H1 (cell line): Measurements from ENCODE around the gene SBF2. TPM values are rescaled to one million over a fixed set of nuclear protein-coding genes. Genes with fewer than 3 reads are reported as not detected.
"Not testable (repeated sequence)": the region's sequence is repeated elsewhere in the genome, so short reads cannot be mapped to it uniquely, and the experiment has no call there.

Experiments used
- CTCF ChIA-PET: fragments of 300-600 bp; sonication (Branson Sonifier 250); formaldehyde crosslinking; loops from one replicate; lab custom pipeline; 2021; ENCODE audit not compliant: partially characterized antibody; lab: Charles Lee
- POLR2A ChIA-PET: fragments of 300-600 bp; sonication (Branson Sonifier 250); formaldehyde crosslinking; loops from one replicate; lab custom pipeline; 2021; ENCODE audit warnings: inconsistent platforms; ENCODE audit not compliant: partially characterized antibody; lab: Charles Lee
- DNase-seq, 2 experiments: peaks; one replicate each; pipeline versions ENCODE4 v3.0.0 to v3.0.0-alpha.2; 2010 to 2022; ENCODE audit warnings: low spot score in 2 of 2, low read depth in 1 of 2, mixed read lengths in 1 of 2
- FAIRE-seq: peaks from 2 replicates; lab custom pipeline; 2011; peaks lifted over from hg19 to GRCh38; lab: Jason Lieb, UNC
- H2AFZ ChIP-seq: 2 replicates; pipeline ENCODE4 v1.8.1; 2012; ENCODE audit warnings: low read length, inconsistent platforms
- H2AK5ac ChIP-seq: 2 replicates; pipeline ENCODE4 v1.6.1; 2013; ENCODE audit warnings: low read depth, low read length
- H2BK120ac ChIP-seq: replicated peaks from 2 replicates; pipeline ENCODE3; 2013; ENCODE audit warnings: low read depth, low read length, inconsistent platforms
- H2BK12ac ChIP-seq: 2 replicates; pipeline ENCODE4 v1.6.1; 2013; ENCODE audit warnings: low read depth, low read length
- H2BK15ac ChIP-seq: 2 replicates; pipeline ENCODE4 v1.6.1; 2013; ENCODE audit warnings: low read length
- H2BK20ac ChIP-seq: 2 replicates; pipeline ENCODE4 v1.6.1; 2013; ENCODE audit warnings: low read length
- H2BK5ac ChIP-seq: 2 replicates; pipeline ENCODE4 v1.6.1; 2013; ENCODE audit warnings: low read depth, low read length
- H3K14ac ChIP-seq: 2 replicates; pipeline ENCODE4 v1.6.1; 2013; ENCODE audit warnings: inconsistent platforms; ENCODE audit not compliant: insufficient read length
- H3K18ac ChIP-seq: 2 replicates; pipeline ENCODE4 v1.6.1; 2013; ENCODE audit warnings: low read length; ENCODE audit errors: extremely low read depth
- H3K23ac ChIP-seq: 2 replicates; pipeline ENCODE4 v1.6.1; 2013; ENCODE audit warnings: inconsistent platforms; ENCODE audit not compliant: insufficient read length
- H3K23me2 ChIP-seq: 2 replicates; pipeline ENCODE4 v1.6.1; 2013; ENCODE audit warnings: low read depth, low read length
- H3K27ac ChIP-seq: 2 replicates; pipeline ENCODE4 v1.6.1; 2011; ENCODE audit warnings: low read depth, low read length, inconsistent platforms
- H3K27me3 ChIP-seq, 4 experiments: replicated peaks in 1 of 4; 1 replicate in 1 of 4; 2 replicates in 3 of 4; pipeline versions ENCODE4 v1.6.1 to v1.8.1; 2011 to 2013; ENCODE audit warnings: low read length in 3 of 4, mild to moderate bottlenecking in 3 of 4, inconsistent platforms in 2 of 4, mixed read lengths in 2 of 4, moderate library complexity in 1 of 4; ENCODE audit not compliant: control insufficient read depth in 3 of 4, insufficient read depth in 3 of 4; ENCODE audit errors: extremely low read depth in 1 of 4
- H3K36me3 ChIP-seq, 4 experiments: 2 replicates each; pipeline versions ENCODE4 v1.6.1 to v1.8.1; 2011 to 2013; ENCODE audit warnings: mild to moderate bottlenecking in 4 of 4, low read length in 3 of 4, moderate library complexity in 2 of 4, control low read depth in 1 of 4, inconsistent platforms in 1 of 4; ENCODE audit not compliant: insufficient read depth in 4 of 4, control insufficient read depth in 2 of 4
- H3K4ac ChIP-seq: replicated peaks from 2 replicates; pipeline ENCODE3; 2013; ENCODE audit warnings: low read length, low read depth, mixed read lengths, inconsistent platforms; ENCODE audit not compliant: insufficient read length
- H3K4me1 ChIP-seq, 4 experiments: replicated peaks in 1 of 4; 1 replicate in 1 of 4; 2 replicates in 3 of 4; pipeline versions ENCODE4 v1.6.1 to v1.8.1; 2011 to 2013; ENCODE audit warnings: low read length in 3 of 4, inconsistent platforms in 2 of 4, mixed read lengths in 1 of 4; ENCODE audit not compliant: insufficient read depth in 4 of 4, control insufficient read depth in 3 of 4
- H3K4me2 ChIP-seq, 2 experiments: 2 replicates each; pipeline versions ENCODE4 v1.6.1 to v1.8.1; 2011 to 2013; ENCODE audit warnings: low read depth in 2 of 2, low read length in 2 of 2, control low read depth in 1 of 2, inconsistent platforms in 1 of 2, mild to moderate bottlenecking in 1 of 2; ENCODE audit not compliant: insufficient read depth in 1 of 2
- H3K4me3 ChIP-seq, 4 experiments: fragments of 200-600, 300-600 bp in 1 of 4; sonication (generic), shearing (Covaris generic), sonication (Bioruptor Twin) in 1 of 4; 2 replicates each; pipeline versions ENCODE4 v1.5.1 to v1.8.1; 2011 to 2016; ENCODE audit warnings: low read length in 4 of 4, low read depth in 3 of 4, control low read depth in 2 of 4, inconsistent platforms in 2 of 4, mild to moderate bottlenecking in 2 of 4, mixed read lengths in 1 of 4, moderate library complexity in 1 of 4; ENCODE audit not compliant: insufficient read depth in 2 of 4; ENCODE audit errors: extremely low read depth in 1 of 4
- H3K56ac ChIP-seq: replicated peaks from 2 replicates; pipeline ENCODE3; 2013; ENCODE audit warnings: low read depth, mild to moderate bottlenecking, mixed read lengths, low read length, inconsistent platforms; ENCODE audit not compliant: insufficient read length
- H3K79me1 ChIP-seq: 2 replicates; pipeline ENCODE4 v1.6.1; 2013; ENCODE audit warnings: low read depth, low read length, control low read depth
- H3K79me2 ChIP-seq, 2 experiments: 2 replicates each; pipeline versions ENCODE4 v1.6.1 to v1.8.1; 2012 to 2013; ENCODE audit warnings: low read length in 2 of 2, mild to moderate bottlenecking in 2 of 2, inconsistent platforms in 1 of 2; ENCODE audit not compliant: insufficient read depth in 2 of 2, control insufficient read depth in 1 of 2
- H3K9ac ChIP-seq, 4 experiments: replicated peaks in 1 of 4; 1 replicate in 1 of 4; 2 replicates in 3 of 4; pipeline versions ENCODE4 v1.6.1 to v1.8.1; 2011 to 2013; ENCODE audit warnings: low read depth in 3 of 4, low read length in 3 of 4, control low read depth in 2 of 4, mild to moderate bottlenecking in 2 of 4, moderate library complexity in 2 of 4, inconsistent platforms in 1 of 4; ENCODE audit errors: extremely low read depth in 1 of 4
- H3K9me3 ChIP-seq, 2 experiments: 2 replicates each; pipeline versions ENCODE4 v1.6.1 to v1.8.1; 2012 to 2013; ENCODE audit warnings: mild to moderate bottlenecking in 2 of 2, moderate library complexity in 2 of 2, control low read depth in 1 of 2, inconsistent platforms in 1 of 2, low read depth in 1 of 2, low read length in 1 of 2, mixed read lengths in 1 of 2; ENCODE audit not compliant: insufficient read depth in 2 of 2
- H4K20me1 ChIP-seq, 2 experiments: replicated peaks in 1 of 2; 2 replicates each; pipeline versions ENCODE3 to v1.8.1; 2011 to 2013; ENCODE audit warnings: inconsistent platforms in 2 of 2, low read length in 2 of 2, mild to moderate bottlenecking in 1 of 2; ENCODE audit not compliant: insufficient read depth in 2 of 2, control insufficient read depth in 1 of 2
- H4K5ac ChIP-seq: 2 replicates; pipeline ENCODE4 v1.6.1; 2013; ENCODE audit warnings: low read length, low read depth, mixed read lengths, inconsistent platforms; ENCODE audit not compliant: insufficient read length
- H4K8ac ChIP-seq: 2 replicates; pipeline ENCODE4 v1.8.0; 2013; ENCODE audit warnings: mild to moderate bottlenecking, moderate library complexity, low read length, inconsistent platforms; ENCODE audit not compliant: insufficient read depth; ENCODE audit errors: extremely low read depth
- H4K91ac ChIP-seq: replicated peaks from 2 replicates; pipeline ENCODE3; 2013; ENCODE audit warnings: low read length, mixed read lengths, inconsistent platforms; ENCODE audit not compliant: insufficient read length
- WGBS, 2 experiments: shearing (Covaris generic) in 1 of 2; methylation state at CpG; one replicate each; pipeline versions ENCODE4 v1.1.6 to v1.1.7; 2013 to 2015; ENCODE audit warnings: low lambda C conversion rate in 2 of 2, mixed read lengths in 2 of 2, inconsistent platforms in 1 of 2, low coverage in 1 of 2, missing lambda C conversion rate in 1 of 2; ENCODE audit not compliant: insufficient replicate concordance in 2 of 2, insufficient coverage in 1 of 2, insufficient read length in 1 of 2; ENCODE audit errors: extremely low coverage in 1 of 2, missing lambda C conversion rate in 1 of 2; 5-methylcytosine and 5-hydroxymethylcytosine counted together
- polyA plus RNA-seq, 7 experiments: library from polyadenylated mRNA; depleted of rRNA in 3 of 7; stranded (reverse) in 5 of 7; unstranded in 2 of 7; fragments of >200 nt in 5 of 7; fragments of 200-250 nt in 2 of 7; gene quantifications; 1 replicate in 5 of 7; 2 replicates in 1 of 7; 4 replicates in 1 of 7; pipeline versions ENCODE4 v1.2.1 to v1.2.3, GENCODE V29; 2011 to 2013; ENCODE audit warnings: missing spikeins in 2 of 7, mixed read lengths in 2 of 7
- total RNA-seq: library from RNA; stranded (reverse); fragmentation: NEBNext Ultra II Directional; extraction: Animal tissue kit (Norgen Biotek cat#: 25700); gene quantifications from 2 replicates; pipeline ENCODE4 v1.2.1, GENCODE V29; 2021

The SBF2 gene
- total and polyA plus RNA-seq, 2 of the 8 experiments (the other 6 are each of a cell fraction or from before 2014, with no cell fraction given) = 36.7 to 50.5 TPM

DNA sequence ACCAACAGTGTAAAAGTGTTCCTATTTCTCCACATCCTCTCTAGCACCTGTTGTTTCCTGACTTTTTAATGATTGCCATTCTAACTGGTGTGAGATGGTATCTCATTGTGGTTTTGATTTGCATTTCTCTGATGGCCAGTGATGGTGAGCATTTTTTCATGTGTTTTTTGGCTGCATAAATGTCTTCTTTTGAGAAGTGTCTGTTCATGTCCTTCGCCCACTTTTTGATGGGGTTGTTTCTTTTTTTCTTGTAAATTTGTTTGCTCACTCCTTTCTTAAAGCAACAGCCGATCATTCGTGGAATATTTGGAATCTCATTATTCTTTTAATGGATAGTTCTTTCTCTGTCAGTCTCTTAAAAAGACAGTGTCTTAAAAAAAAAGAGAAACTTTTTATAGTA, 550.5 kb downstream of the SBF2 start:
- CTCF ChIA-PET = not testable (repeated sequence)

More for the DNA sequence above, 550.5 kb downstream of the SBF2 start:
- H3K4me1 ChIP-seq, H3K9me3 ChIP-seq, H3K18ac ChIP-seq, H3K9ac ChIP-seq, H3K23me2 ChIP-seq, H2AK5ac ChIP-seq, H2BK12ac ChIP-seq, H3K4me2 ChIP-seq, H2BK5ac ChIP-seq, POLR2A ChIA-PET, H3K56ac ChIP-seq, H3K79me1 ChIP-seq, H2BK20ac ChIP-seq, FAIRE-seq, H3K14ac ChIP-seq, H4K8ac ChIP-seq, H3K27ac ChIP-seq, H4K5ac ChIP-seq, DNase-seq, H2BK15ac ChIP-seq, H2AFZ ChIP-seq, H4K91ac ChIP-seq, H4K20me1 ChIP-seq, H3K23ac ChIP-seq, H2BK120ac ChIP-seq, H3K4me3 ChIP-seq, H3K27me3 ChIP-seq, H3K4ac ChIP-seq, H3K79me2 ChIP-seq: not testable (repeated sequence)
- 88% methylated on average over 3 of the region's 3 CpGs; no CpG with 5 or more reads in 1 of the 2 experiments for WGBS, 2 experiments
- H3K36me3 ChIP-seq = peaks cover 9 to 39% (median 30%) of the 10 kb centered on the region in 4 experiments
